Putamen (tissue), 1 donor: Measurements from ENCODE around the gene MMP21.

Experiments used
- DNase-seq: peaks from one replicate; pipeline ENCODE4 v3.0.0-alpha.2; 2016; ENCODE audit warnings: low spot score

The MMP21 gene

DNA sequence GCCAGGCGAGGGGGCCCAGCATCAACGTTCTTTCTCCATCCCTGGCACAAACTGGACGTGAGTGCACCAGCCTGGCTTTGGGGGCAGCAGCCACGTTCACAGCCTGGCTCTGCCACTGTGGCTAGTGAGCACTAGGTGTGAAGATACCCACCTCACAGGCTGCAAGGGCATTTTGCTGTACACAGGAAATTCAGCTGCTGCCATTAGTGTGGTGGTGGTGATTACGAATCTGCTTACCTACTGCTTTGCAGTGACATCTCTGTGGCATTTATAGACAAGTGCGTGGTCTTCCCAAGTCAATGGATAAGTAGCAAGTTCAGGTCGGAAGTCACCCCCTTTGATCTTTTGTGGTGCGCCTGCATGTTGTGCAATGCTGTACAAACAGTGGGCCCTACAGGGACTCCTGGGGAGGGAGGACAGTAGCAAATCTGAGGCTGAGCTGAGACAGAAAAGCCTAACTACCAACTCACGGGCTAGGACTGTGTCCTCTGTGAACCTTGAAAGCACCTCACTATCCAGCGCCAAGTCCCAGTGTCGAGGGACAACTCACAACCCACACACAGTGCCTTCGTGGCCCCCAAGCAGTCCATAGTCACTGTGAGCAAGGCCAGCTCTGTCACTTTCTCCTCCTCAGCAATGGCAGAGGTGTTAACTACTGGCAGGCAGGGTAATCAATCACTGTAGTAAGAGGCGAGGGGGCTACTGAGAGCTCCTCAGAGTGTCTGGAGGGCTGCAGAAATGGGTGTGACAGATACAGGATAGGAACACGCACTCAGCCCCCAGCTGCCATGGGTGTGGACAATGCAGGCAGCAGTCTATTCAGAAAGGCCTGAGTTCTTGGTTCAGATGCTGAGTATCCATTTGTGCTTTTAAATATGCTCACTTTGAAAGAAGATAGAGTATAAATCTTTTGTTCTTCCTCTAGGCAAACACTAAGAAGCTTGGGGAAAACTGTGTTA lies 17.0 kb upstream of the MMP21 start:
- DNase-seq: no peak

DNA sequence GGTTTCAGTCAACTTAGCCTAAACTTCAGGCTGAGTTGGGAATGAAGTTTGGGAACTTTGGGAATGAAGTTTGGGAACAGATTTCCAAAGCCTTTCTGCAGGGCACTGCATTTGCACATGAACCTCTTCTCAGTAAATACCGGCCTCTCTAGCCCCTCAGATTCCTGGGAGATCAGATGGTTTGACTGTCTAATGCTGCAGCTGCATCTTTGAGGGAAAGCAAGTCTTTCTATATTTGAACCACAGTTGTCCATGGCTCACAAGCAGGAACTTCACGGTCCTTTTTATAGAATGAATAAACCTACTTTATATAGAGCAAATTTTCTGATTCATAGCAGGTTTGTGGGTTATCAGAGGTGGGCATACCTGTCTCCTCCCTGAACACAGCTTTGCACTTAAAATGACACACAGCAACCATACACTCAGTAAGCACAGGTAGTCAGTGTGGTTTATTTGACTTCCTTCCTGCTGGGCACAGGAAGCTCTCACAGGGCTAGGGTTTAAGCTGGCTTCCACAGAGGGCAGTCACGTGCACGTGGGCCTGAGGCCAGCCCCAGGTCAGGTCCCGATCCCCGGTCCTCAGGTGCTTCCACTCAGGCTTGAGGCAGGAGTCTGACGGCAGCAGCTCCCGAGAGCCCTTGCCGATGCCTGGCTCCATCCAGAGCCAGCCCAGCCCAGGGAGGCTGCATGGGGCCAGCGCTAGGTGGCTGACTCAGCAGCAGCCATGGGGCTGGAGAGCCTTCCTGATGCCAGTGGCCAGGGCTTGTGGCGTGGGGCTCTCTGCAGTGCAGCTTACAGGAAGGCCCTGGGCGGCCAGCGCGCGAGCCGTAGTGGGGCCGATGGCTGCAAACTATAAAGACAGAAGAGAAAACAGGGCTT lies 12.8 kb upstream of the MMP21 start:
- no peak for DNase-seq

DNA sequence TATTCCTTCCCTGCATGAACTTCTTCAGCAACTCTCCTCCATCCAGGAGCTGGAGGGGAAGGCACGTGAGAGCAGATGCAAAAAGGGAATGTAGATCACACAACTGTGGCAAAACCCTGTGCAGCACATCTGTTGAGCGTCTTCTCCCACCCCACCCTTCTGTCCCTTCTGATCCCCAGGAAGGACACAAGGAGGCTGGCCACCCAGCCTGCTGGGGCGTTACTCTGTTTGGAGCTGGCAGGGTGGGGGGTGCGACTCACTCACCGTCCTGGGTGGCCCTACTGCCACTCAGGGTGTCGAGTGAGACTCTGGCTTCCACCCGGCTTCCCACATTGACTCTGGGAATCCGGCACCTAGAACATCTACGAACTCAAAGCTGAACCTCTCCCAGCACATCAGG lies 10.2 kb upstream of the MMP21 start:
- DNase-seq: no peak

DNA sequence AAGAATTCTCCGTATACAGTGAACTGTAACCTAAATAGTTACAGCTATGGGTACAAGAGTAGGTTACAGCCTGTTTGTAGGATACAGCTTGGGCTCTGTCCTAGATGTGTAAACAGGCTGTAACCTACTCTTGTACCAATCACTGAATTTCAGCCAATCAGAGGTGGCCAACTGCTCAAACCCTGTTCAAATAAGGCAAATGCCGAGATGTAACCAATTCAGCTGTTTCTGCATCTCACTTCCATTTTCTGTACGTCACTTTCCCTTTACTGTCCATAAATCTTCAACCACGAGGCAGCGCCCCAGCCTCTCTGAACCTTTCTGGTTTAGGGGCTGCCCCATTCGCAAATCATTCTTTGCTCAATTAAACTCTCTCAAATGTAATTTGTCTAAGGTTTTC lies 8.3 kb upstream of the MMP21 start:
- no peak for DNase-seq

DNA sequence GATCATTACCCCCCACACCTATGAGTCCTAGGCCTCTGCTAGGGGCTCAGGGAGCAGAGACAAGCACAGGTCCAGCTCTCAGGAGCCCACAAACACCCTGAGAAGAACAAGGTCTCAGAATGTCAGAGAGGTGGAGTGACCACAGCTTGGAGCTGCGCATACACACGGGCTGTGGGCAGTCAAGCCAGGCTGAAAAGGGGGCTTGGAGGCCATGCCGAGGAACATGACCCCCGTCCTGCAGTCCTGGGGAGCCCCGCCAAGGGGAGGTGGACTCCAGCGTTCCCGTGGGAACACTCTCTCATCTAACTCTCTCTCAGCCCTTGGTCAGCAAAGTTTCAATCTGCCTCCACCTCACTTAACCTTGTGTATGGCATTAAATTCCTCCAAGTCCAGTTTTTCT lies 7.8 kb upstream of the MMP21 start:
- DNase-seq: no peak

DNA sequence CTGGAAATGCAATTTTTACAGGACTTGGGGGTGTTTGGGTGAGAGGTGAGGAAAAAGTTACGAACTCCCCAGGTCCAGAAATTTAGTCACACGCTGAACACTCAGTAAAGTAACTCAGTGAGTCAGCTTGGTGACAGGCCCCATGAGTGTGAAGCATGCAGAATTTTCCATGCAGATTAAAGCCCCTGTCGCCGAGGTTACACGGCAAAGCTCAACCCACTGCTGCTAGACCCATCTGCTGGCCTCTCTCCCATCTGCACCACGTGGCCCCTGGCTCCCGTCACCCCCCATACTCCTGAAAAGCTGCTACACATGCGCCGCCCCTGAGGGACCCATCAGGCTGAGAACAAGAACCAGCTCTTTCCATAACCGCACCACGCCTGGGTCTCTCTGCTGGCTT lies 7.0 kb upstream of the MMP21 start:
- no peak for DNase-seq

DNA sequence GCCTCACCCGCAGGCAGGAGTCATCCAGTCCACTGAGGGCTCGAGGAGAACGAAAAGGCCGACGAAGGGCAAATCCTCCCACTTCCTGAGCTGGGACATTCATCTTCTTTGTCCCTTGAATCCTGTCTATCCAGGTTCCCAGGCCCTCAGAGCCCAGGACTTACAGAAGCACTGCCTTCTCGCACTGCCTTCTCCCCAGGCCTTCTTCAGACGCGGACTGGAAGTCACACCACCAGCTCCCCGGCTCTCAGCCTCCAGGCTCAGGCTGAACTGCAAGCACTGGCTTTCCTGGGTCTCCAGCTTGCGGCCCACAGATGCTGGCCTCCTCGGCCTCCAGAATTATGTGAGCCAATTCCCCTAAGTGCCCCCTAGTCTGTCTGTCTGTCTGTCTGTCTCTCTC lies 6.4 kb upstream of the MMP21 start:
- no peak for DNase-seq

DNA sequence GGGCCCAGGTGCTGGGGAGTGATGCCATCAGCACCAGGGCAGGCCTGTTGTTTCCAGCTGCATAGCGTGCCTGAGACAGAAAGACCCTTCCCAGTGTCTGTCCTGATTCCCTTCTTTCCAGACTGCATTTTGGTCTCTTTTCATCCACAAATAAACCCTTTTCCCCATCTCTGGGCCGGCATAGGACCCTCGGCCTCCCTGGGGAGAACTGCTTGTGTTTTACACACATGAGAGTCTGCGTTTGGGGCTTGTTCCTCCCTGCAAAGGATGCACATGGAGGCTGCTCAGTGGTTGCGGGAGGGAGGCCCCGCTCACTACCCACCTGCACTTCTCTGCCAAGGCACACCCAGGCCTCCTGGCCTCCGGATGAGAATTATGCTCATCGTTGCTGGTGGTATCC lies 5.8 kb upstream of the MMP21 start:
- no peak for DNase-seq

DNA sequence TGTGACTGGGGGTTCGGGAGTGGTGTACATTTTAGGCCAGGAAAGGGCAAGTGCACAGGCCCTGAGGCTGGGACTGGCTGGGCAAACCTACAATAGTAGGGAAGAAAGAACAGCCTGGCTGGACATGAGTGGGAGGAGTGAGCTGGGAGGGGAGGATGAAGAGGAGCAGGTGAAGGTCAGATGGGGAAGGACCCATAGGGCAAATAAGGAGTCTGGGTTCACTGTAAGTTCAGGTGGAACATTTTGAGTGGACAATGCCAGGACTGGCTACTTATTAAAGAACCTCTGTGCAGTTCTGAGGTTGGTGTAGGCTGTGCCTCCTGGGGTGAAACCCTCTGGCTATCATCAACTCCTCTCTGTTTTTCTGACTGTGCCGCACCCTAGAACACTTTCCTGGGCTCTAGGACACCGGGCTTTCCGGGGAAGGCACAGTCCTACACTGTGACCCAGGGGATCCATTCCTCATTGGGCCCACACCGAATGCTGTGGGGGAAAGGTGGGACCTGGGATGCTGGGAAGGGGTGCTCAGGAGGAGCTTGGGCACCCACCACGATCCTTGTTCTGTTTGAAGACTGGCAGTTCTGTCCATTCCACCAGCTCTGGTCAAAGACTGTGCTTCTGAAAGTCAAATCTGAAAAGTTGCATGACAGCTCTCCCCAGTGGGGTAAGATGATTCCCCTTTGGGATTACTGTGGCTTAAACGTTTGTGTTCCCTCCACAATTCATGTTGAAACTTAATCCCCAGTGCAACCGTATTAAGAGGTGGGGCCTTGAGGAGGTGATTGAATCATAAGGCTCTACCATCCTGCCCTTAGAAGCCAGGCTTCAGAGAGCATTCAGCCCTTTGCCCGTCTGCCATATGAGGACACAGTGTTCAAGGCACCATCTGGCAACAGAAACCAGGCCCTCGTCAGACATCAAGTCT lies 4.0 kb upstream of the MMP21 start:
- DNase-seq: no peak

DNA sequence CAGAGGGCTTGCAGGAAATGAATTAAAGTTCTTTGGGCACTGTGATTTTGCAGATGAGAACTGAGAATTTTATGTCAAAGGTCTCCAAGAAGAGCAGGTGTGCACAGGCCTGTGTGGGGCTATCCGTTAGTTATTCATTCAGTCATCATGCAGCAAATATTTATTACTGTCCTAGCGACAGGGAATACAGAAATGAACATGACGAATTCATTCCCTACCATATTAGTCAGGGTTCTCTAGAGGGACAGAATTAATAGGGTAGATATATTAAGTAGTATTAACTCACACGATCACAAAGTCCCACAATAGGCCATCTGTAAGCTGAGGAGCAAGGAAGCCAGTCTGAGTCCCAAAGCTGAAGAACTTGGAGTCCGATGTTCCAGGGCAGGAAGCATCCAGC lies 2.9 kb upstream of the MMP21 start:
- no peak for DNase-seq

DNA sequence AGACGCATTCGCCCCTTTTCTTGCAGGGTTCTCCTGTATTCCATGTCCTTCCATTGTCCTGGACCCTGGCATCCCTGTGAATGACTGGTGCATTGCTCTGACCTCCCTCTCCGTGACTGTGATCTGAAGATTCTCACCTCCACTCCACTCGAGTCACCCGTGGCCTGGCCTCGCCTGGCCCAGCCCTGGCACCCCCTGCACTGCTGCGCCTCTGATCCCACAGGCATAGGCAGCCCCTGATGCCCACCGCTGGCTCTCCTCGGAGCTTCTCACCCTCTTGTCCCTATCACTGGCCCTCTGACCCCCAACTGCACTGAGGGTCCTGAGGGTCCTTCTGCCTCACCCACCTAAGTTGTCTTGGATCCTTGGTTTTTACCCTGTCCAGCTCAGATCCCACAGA lies 2.2 kb upstream of the MMP21 start:
- DNase-seq: no peak

DNA sequence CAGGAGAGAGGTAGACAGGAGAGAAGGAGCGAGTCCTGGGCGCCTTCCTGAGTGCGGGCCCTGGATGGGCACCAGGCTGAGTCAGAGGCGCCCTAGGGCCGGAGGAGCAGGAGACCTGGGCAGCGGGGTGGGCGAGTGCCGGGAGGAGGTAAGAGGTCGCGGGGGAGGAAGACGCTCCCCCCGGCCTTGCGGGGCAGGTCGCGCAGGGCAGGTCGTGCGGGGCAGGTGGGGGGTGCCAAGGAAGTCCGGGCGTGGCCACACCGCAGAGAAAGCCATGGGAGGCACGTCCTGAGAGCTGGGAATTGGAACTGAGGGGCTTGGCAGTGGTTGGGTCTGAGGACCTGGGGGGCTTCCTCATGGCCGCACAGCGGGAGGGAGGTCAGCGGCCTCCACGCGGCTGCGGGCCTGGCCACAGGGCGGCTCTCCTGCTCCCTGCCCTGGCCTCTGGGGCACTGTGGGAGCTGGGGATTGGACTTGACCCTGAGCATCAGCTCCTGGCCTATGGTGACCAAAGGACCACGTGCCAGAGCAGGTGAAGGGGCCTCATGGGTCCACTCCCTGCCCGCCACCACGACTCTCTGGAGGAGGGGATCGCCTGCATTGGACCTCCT lies 935 bp downstream of the MMP21 start:
- no peak for DNase-seq

DNA sequence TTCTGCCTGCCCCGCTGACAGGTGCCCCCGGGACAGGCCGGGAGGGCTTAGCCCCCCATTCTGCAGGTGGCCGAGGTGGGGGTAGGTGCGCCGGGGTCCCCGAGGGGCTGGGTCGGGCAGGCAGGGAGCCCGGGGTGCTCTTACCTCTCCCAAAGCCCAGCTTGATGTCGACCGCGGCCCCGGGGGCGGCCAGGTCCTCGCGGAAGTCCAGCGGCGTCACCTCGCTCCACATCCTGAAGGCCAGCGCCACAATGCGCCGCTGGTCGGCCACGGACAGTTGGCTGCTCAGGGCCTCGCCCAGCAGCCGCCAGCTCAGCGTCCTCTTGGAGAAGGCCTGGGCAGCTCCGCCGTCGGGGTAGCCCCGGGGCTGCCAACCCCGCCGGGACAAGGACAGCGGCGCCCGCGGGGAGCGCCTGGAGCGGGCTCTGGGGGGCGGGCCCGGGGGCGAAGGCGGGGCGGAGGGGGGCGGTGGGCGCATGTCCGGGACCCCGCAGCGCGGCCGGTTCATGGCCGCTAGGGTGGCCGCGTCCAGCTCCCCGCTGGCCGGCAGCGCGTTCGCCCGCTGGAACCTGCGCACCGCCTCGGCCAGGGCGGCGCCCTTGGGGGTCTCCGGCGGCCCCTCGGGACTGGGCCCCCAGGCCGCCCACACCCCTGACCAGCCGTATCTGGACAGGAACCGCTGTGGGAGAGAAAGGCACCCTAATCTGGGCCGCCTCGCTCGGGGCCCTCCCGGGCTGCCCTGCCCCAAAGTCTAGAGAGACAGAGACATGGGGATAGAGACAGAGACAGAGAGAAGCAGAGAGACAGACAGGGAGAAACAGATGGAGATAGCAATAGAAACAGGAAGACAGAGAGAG lies 1.7 kb downstream of the MMP21 start:
- no peak for DNase-seq

DNA sequence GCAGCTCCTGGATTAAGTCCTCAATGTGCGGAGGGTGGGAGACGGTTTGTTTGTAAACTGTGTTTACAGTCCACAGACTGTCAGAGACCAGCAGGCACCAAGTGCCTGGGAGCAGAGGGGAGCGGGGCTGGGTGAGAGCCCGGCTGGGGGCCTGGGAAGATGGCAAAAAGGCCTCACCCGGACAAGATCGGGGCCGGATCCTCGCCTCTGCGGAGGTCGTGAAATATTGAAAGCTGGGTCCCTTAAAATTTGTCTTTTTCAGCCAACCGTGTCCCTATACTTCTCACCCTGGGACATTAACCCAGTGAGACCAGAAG lies 2.8 kb downstream of the MMP21 start:
- no peak for DNase-seq

DNA sequence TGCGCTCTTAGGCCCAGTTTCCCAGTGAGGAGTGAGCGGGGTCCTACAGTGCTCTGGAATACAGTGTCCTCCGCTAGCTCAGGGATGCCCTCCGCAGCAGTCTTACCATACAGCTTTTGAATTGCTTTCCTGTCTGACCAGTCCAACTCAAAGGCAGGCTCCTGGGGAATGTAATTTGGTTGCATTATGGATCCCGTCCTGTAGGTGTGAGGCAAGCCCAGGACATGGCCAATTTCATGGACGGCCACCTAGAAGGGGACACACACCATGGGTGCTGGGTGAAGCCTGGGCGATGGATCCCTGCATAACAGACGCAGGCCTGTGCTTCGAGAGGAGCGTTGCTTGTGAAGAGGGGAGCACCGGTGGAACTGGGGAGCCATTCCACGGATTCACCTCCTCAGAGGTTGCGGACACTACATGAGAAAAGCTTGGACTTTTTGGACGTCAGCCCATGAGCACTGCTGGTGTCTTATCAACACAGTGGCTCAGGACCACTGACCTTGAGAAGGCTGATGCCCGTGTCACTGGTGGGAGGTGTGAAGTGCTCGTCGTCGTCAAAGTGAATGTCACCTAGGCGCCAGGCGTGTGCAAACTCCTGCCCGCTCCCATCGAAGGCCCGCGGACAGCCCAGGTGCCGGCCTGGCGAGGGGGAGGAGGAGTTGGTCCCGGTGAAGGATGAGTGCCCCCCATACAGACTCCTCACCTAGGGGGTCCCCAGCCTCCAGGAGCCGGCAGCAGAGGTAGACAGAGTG lies 3.3 kb downstream of the MMP21 start:
- no peak for DNase-seq

DNA sequence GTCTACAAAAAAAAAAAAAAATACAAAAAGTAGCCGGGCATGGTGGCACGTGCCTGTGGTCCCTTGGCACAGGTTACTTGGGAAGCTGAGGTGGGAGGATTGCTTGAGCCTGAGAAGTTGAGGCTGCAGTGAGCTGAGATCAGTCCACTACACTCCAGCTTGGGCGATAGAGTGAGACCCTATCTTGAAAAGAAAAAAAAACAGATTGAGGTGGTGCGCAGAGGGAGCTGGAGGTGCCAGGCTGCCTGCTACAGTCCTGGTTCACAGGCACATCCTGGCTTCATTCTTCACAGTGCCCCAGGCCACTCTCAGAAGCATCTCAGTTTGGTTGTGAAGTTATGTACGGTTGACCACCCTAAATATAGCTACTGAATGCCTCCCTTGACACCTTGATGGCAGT lies 4.8 kb downstream of the MMP21 start:
- no peak for DNase-seq

DNA sequence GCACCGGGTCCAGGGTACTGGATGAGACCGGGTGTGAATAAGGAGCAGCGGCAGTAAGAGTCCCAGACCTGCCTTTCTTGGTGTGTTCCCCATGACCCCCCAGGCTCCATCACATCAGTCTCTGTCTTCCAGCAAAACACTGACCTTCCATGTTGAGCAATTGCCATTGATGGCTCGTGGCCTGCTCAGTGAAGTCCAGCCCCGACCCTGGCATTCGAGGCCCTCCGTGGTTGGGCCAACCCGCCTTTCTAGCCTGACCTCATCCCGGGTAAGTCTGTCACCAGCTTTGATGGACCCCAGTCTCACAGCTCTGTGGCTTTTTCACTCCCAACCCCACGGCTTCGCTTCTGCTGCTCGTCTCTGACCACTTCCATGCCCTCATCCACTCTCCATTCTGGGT lies 6.4 kb downstream of the MMP21 start:
- no peak for DNase-seq

DNA sequence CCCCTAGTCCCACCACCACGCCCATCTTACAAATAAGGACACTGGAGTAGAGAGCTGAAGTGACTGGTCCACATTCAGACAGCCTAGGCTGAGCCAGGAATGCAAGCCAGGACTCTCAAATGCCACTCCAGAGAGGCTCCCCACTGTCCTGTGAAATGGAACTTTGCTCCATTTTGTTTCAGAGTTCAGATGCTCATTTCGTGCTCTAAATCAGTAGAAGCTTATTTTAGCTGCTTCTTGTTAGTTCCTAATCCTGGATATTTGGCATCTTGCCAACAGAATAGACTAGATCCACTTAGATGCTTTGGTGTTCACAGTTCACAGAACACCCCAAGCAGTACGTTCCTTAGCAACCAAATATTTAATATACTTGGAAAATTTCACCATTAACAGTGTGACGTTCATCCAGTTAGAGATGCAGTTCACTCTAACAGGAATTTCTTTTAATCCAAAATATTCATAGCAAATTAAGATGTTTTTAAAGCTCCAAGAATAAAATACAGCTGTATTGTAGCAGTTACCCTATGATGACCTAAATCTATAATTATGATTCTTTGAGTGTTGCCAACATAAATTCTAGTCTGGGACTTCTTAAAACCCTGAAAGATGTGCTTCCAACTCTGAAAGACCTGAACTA lies 7.3 kb downstream of the MMP21 start:
- DNase-seq: peak; percentile 49

DNA sequence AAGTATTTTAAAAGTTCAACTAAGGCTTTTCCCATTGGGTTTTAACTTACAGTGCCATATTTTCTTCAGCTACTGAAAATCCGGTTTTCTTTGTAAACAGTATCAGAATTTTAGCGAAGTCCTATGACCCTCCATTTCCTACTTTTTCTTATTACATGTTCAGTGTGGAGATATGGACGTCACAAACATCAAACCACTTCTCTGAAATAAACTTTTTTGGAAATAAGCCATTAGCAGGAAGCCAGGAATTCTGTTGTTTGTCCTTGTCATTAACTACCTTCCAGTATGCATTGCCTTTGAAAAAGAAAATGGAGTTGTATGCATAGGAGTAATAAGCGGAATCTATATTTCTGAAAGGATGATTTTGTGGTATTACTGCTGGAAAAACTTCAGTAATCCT lies 9.1 kb downstream of the MMP21 start:
- no peak for DNase-seq

DNA sequence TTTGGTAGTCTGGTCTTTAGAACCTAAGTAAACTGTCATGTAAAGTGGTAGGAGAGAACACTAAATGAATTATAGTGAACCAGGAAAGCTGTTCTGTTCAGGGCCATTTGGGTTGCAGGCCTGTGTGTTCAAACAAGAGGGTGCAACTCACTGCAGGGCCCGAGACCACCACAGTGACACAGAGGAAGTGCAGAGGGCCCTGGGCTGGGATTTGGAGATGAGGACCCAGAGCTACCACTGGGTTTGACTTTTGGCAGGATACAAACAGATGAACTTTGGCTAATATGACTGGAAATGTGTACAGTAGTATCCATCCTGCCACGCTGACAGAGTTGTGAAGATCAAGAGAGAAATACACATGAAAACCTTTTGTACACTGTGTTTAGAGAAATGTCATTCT lies 9.8 kb downstream of the MMP21 start:
- DNase-seq: no peak
